ENCODE measurements around the gene LRRC42.
A peak's percentile ranks its signal among the peaks of the same experiment; 100 is the strongest.

Gene LRRC42

GRCh38 chr1:53942127-53942957 lies 3.8 kb upstream of the LRRC42 start:
- no peak for DNase-seq (ENCODE audit: low spot score)

GRCh38 chr1:53943090-53943489 lies 3.1 kb upstream of the LRRC42 start:
- no peak for DNase-seq (ENCODE audit: low spot score)

DNA sequence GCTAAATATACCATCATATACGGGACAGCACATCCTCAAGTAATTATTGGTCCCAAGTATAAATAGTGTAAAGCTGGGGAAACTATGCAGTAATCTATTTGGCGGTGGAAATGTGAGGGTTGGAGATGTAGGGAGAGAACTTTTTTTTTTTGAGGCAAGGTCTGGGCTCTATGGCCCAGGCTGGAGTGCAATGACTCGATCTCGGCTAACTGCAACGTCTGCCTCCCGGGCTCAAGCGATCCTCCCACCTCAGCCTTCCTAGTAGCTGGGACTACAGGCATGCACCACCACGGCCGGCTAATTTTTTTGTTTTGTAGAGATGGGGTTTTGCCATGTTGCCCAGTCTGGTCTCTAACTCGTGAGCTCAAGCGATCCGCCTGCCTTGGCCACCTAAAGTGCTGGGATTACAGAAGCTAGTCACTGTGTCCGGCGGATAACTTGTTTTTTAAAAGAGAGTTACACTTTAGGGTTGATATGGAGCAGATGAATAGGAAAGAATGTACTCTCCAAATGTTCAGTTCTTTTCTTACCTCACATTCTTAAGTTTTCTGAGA lies 2.6 kb upstream of the LRRC42 start:
- no peak for DNase-seq (ENCODE audit: low spot score)

GRCh38 chr1:53944469-53945182 lies 1.5 kb upstream of the LRRC42 start:
- DNase-seq (ENCODE audit: low spot score), result no peak

DNA sequence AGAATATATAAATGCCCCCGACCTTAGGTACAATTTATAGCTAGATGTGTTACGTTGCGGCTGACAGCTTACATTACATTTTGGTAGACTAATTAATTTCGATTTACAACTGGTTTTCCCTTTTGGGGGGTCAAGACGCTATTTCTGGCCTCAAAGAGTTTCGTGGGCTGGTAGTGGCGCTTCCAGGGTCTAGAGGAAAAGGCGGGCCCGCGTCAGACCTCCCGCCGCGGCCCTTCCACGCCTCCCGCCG lies 1.0 kb upstream of the LRRC42 start:
- DNase-seq (ENCODE audit: low spot score), result no peak

GRCh38 chr1:53945433-53946251 lies 508 bp upstream of the LRRC42 start, which contains the start of gene IFT25:
IFT25 (minus strand) TSS chr1:53945699; CDS start chr1:53940082, 5,617 bp downstream.
- DNase-seq (ENCODE audit: low spot score), result peak; percentile 99

- DNase-seq (ENCODE audit: low spot score), result no peak
Measured at GRCh38 chr1:53947172-53947907, 1.2 kb downstream of the LRRC42 start.

DNA sequence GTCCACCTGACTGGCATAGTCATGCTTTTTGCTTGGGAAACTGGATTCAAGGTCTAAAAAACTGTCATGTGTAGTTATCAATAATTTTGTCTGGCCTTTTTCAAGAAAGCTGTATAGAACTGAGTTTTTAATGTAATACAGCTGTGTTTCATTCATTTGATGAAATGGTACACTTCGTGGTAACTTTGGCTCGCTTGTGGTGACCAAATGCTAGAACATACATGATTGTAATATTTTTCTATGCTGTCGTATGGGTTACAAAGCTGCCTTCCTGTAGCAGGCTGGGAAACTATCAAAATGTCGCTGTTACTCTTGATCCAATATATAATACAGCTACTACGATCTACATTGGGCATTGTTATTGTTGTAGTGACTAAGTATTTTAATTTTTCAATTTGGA lies 2.1 kb downstream of the LRRC42 start:
- no peak for DNase-seq (ENCODE audit: low spot score)

- peak; percentile 50 for DNase-seq (ENCODE audit: low spot score)
Measured at GRCh38 chr1:53949023-53949990, 3.2 kb downstream of the LRRC42 start.

- DNase-seq (ENCODE audit: low spot score), result no peak
Measured at GRCh38 chr1:53951697-53952096, 5.5 kb downstream of the LRRC42 start.

DNA sequence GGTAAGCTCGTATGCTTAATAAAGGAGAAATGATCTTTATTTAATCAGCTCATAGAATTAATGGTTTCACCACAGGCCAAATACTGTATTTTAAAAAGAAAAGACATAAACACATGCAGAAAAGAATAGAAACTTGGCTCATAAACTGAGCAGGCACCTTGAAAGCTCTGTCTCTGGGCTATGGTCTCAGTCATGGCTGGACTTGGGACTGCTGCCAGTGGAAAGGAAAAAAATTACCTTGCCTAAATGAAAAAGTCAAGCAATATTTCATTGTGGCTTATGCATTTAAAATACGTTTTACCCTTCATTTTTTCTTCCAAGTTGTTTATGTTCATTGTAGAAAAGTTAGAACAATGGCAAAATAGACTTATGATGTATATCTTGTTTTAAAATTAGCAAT lies 8.0 kb downstream of the LRRC42 start:
- DNase-seq (ENCODE audit: low spot score), result no peak

DNA sequence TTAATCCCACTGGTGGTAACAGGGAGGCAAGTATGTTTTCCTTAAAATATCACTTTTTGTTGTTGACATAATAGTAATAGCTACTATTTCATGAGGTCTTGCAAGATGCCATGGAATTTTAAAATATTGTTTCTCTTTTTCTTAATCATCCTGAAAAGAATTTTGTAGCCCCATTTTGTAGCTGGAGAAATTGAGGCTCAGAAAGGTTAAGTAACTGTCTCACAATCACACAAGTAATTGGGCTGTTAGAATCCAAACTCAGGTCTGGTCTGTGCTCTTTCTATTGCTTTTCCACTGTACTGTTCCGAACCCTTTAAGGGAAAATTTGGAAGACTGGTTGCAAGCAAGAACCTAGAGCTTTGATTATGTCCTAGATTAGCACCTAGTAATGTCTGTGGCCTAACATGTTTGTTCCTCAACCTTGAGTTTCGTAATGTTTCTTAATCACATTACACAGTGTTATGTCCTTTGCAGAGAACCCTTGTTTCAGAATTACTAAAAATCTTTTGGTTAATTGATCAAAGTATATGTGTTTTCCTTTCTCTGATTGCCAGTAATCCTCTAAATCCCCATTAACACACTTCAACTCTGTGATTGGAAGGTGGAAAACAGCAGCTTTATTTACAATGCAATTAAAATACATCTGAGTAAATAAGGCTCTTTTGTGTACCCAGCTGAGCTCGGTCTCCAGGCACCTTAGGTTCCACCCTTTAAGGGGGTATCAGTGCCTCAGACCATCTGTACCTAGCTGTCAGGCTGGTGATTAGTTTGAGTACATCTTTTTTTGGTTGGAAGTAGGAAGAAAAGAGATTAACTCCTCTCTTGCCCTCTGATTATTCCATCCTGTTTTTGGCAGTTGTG lies 10.4 kb downstream of the LRRC42 start:
- no peak for DNase-seq (ENCODE audit: low spot score)

DNA sequence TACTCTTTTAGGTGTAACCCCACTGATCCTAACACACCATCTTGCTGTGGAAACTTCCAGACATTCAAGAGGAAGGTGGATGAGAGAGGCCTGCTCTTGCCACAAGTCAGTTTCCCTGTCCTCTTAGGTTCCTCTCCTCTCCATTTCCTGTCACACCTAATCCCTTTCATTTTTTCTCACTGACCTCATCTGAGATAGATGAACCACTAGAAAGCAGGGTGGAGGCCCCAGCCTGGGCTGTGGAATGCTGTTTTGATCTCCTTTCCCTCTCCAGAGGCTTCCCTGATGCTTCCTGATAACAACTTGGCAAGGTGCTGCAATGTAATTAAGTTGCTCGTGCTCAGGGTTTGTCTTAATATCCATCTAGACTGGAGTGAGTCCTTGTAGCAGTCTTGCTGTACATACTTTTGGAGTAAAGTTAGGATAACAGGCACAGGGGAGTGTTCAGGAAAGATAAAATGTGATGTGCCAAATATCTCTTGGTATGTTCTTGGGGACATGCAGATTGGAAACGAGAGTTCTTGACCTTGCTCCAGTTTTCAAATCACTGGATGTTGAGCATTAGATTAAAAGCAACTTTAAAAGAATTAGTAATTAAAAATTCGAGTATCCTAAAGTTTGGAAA lies 11.2 kb downstream of the LRRC42 start:
- no peak for DNase-seq (ENCODE audit: low spot score)

- no peak for DNase-seq (ENCODE audit: low spot score)
Measured at GRCh38 chr1:53959664-53960250, 13.6 kb downstream of the LRRC42 start.

- DNase-seq (ENCODE audit: low spot score), result no peak
Measured at GRCh38 chr1:53962395-53962794, 16.2 kb downstream of the LRRC42 start.

- no peak for DNase-seq (ENCODE audit: low spot score)
Measured at GRCh38 chr1:53963460-53963859, 17.3 kb downstream of the LRRC42 start.

GRCh38 chr1:53964109-53964508 lies 18.0 kb downstream of the LRRC42 start:
- DNase-seq (ENCODE audit: low spot score), result no peak

DNA sequence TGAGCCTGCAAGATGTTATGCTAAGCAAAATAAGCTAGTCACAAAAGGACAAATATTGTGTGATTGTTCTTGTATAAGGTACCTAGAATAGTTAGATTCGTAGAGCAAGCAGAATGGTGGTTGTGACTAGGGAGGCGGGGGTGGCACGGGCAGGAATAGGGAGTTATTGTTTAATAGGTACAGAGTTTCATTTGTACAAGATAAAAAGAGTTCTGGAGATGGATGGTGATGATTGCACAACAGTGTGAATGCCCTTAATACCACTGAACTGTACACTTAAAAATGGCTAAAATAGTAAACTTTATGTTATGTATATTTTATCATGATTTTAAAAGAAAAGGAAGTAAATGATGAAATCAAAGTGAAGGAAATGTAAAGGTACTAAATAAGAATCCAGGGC lies 20.6 kb downstream of the LRRC42 start:
- no peak for DNase-seq (ENCODE audit: low spot score)

All from ecto neural progenitor cell (in vitro differentiated cells).